Peyer's patch (tissue), 4 donors: Measurements from ENCODE around the gene BSG.

Experiments used
- POLR2A ChIP-seq, 2 donors: fragments of 450-650 bp; IDR thresholded peaks; one replicate each; pipeline ENCODE4 v1.5.1; 2017; ENCODE audit warnings: antibody characterized with exemption in 2 of 2, mild to moderate bottlenecking in 2 of 2, moderate library complexity in 2 of 2
- TF ChIP-seq, protein P1 (sequence below), 6 experiments: fragments of 450-650 bp in 4 of 6; fragments of 200-600 bp in 2 of 6; sonication (generic) in 1 of 6; IDR thresholded peaks; one replicate each; pipeline ENCODE4 v1.5.1; 2017 to 2019; ENCODE audit warnings: antibody characterized with exemption in 6 of 6, mild to moderate bottlenecking in 3 of 6, moderate library complexity in 1 of 6

- TF ChIP-seq, protein P1, sequence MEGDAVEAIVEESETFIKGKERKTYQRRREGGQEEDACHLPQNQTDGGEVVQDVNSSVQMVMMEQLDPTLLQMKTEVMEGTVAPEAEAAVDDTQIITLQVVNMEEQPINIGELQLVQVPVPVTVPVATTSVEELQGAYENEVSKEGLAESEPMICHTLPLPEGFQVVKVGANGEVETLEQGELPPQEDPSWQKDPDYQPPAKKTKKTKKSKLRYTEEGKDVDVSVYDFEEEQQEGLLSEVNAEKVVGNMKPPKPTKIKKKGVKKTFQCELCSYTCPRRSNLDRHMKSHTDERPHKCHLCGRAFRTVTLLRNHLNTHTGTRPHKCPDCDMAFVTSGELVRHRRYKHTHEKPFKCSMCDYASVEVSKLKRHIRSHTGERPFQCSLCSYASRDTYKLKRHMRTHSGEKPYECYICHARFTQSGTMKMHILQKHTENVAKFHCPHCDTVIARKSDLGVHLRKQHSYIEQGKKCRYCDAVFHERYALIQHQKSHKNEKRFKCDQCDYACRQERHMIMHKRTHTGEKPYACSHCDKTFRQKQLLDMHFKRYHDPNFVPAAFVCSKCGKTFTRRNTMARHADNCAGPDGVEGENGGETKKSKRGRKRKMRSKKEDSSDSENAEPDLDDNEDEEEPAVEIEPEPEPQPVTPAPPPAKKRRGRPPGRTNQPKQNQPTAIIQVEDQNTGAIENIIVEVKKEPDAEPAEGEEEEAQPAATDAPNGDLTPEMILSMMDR (IDR thresholded peaks at IDR 0.05), result peak; percentile 61 to 88 (median 80)
- no peak for TF ChIP-seq POLR2A (IDR thresholded peaks at IDR 0.05)
These were observed 12.0 kb downstream of the BSG start for GRCh38 chr19:584240-585001.
